ENCODE results near the gene CNTNAP2.

Gene CNTNAP2

DNA sequence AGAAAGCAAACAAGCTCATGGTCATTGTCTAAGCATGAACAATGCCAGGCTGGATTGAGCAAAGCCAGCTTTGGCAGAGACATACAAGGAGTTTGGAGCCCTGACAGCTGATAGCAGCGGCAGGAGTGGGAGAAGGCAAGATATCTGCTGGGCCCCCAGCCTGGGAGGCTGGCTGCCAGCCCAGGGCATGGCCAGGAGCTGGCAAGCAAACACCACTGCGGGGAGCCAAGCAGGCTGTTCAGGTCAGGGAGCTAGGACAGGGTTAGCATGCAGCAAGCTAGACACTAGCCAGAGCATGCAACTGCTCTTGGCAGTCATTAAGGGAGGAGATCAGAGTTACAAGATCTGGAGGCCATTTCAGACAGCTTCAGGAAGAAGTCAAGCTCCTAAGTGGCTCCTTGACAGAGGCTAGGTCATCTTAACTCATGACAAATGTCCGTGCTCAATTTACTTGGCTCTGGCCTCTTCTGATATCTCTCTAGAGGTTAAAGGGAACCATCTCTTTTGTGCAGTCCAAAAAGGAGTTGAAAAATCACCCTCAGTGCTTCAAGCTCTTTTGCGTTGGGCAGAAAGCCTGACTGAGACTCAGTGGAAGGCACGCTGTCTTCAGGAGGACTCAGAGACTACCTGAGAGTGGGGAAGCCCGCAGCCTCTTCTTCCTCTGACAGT is 2037.1 kb downstream of the CNTNAP2 start:
- no peak for DNase-seq (ENCODE audit: low read depth)

DNA sequence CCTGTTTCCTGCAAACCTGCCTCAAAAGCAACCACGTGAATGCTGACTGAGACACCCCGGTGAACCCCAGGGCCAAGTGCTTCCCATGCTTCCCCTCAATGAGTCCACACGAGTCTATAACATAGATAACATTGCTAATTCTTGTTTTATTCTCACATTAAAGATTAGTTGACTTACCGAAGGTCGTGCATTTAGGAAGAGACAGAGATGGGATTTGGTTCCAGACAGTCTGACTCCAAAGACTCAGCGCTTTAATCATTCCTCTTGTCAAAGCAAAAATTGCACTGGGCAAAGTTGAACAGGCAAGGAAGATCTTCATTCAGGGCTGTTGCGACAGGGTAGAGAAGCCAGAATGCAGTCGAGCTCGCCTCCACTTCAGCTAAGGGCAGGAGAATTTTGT is 2038.4 kb downstream of the CNTNAP2 start:
- DNase-seq (ENCODE audit: low read depth) = no peak

DNA sequence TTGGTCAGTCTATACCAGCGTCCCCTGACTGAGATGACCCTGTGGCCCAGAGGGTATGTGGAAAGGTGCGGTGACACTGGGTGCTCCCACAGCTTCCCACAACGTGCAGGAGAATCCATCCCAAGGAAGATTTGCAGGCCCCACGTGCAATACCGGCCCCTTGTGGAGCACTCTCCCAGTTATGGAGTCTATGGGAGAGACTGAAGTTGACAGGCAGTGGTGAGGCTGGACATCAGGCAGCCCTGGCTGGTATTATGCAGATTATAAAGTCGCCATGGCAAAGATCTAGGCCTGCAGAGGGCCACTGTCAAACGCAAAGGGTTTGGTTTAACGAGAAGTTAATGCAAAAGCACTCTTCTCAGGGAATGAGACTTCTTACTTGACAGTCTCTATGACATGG is 2039.2 kb downstream of the CNTNAP2 start:
- DNase-seq (ENCODE audit: low read depth) = no peak

DNA sequence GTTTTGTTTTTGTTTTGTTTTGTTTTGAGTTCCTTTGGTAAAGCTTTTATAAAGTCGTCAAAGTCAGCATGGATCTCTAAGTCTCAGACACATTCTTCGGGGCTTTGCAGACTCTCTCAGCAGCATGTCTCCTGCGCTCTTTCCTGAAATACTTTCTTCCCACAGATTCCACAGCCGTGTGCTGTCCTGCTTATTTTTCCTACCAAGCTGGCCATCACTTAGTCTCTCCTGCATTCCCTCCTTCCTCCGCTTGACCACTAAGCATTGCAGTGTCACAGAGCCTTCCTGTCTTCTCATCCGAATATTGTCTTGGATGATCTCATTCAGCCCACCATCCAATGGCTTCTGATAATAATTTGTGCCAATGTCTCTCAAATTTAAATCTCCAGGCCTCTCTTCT is 2039.6 kb downstream of the CNTNAP2 start:
- no peak for DNase-seq (ENCODE audit: low read depth)

DNA sequence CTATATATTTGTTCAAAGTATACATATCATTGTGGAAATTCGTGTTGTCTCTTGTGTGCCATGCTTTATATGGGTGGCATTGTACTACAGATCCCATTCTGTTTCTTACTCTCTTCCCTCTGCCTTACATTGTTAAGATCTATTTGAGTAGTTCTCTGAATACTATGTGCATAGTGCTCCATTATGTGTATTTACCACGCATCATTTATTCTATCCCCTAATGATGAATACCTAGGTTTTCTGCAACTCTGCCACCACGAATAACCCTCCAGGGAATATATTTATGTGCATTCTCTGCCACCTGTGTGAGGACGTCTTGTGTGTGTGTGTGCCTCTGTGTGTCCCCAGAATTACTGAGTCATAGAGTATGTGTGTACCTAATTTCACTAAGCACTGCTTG is 2042.7 kb downstream of the CNTNAP2 start:
- DNase-seq (ENCODE audit: low read depth) = no peak

DNA sequence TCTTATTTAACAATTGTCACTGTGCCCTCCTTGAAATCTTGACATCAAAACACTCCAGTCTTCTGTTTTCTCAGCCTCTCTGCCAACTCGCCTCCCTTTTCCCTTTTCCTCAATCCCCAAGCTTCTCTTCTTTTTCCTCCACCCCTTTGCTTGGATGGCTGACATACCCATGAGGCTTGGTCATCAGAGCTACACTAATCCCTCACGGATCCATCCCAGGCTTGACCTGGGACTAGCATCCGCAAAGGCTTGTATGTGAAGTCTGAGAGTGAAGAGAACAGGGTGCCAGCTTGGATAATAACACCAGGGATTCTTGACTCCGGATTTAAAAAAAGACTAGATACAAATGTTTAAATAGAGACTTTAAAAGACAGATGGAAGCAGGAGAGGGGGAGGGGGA is 2045.2 kb downstream of the CNTNAP2 start:
- DNase-seq (ENCODE audit: low read depth) = no peak

DNA sequence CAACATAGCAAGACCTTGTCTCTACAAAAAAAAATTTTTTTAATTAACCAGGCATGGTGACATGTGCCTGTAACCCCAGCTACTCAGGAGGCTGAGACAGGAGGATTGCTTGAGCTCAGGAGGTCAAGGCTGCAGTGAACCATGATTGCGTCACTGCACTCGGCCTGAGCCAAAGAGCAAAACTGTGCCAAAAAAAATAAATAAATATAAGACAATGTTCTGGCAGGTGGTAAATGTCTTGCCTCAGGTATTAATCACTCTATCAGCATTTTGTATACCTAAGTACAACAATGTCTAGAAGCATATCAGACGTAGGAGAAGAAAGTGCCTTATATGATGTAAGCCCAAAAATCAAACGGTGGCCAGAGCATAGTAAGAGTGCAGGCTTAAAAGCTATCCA is 2046.2 kb downstream of the CNTNAP2 start:
- no peak for DNase-seq (ENCODE audit: low read depth)

DNA sequence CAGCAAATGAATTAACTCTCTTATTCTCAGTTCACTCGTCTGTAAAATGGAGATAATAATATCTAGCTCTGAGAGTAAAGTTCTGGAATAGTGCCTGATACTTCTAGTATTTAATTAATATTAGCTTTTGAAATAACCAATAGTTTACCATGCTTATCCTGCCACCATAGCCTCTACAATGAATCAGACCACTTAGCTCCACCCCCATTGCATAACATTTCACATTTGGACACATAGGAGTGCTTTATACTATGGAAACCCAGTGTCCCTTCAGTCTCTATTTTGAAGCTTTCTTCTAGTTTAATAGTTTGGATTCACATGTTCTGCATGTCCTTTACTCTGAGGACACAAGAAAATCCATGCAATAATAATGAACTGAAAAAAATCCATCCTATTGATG is 2046.6 kb downstream of the CNTNAP2 start:
- no peak for DNase-seq (ENCODE audit: low read depth)

DNA sequence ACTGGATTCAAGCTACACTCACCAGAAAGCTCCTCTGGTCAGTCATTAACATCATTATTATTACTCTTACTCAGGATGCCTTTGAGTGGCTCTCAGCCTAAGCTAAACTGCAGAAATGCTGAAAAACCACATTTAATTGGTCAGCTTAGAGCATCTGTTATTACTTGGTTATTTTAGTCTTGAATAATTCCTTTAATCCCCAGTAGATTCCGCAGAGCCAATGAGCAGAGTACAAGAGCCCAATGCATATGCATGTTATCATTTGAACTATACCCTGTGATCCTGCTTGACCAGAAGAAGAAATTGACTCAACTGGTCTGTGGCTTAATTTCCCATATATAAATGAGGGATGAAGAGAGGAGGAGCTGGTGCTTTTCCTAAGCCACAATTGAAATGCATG is 2056.3 kb downstream of the CNTNAP2 start:
- no peak for DNase-seq (ENCODE audit: low read depth)

DNA sequence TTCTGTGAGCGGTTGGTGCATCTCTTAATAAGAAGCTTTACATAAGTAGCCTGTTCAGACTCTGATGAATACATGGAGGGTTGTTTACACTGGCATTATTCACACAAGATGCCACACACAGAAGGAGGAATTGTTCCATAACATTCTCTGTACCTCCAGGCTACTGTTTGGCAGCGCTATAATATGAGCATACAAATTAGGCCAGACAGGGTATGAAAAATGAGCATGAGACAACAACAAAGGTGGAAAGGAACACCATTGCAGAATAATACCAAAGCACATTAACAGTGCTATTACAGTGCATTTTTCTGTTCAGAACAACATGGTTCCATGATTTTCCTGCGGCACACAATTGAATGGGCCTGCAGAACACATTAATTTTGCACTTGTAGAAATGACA is 2056.8 kb downstream of the CNTNAP2 start:
- DNase-seq (ENCODE audit: low read depth) = no peak

DNA sequence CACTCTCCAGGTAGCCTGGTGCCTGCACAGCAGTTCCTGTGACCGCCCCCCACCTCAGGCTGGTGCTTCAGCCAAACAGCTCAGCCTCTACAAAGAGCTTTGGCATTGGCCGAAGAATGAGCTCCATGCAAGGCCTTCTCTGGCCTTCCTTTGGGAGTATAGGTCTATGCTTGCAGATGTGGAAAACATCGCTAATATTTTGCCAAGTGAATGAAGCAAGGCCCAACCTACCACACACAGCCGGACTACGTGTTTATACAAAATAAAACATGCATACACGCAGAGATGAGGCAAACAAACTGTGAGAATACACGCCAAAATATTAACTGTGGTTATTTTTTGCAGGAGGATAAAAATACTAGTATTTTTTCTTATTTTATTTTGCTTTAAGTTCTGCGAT is 2057.8 kb downstream of the CNTNAP2 start:
- DNase-seq (ENCODE audit: low read depth) = no peak

DNA sequence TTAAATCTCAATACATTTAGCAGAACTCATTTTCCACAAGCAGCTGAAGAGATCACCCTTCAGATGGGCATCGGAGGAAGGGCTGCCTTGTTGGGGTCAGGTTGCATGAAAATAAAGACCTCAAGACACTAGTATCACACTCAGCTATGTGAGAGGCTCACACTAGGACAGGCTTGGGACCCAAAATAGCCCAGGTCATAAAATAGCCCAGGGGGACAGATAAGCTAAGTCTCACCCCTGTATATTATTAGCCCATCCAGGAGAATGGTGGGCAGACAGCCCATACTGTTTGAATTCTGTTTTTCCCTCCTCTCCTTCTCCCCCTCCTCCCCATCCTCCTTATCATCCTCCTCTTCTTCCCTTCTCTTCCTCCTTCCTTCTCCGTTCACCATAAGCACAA is 2058.9 kb downstream of the CNTNAP2 start:
- DNase-seq (ENCODE audit: low read depth) = no peak

DNA sequence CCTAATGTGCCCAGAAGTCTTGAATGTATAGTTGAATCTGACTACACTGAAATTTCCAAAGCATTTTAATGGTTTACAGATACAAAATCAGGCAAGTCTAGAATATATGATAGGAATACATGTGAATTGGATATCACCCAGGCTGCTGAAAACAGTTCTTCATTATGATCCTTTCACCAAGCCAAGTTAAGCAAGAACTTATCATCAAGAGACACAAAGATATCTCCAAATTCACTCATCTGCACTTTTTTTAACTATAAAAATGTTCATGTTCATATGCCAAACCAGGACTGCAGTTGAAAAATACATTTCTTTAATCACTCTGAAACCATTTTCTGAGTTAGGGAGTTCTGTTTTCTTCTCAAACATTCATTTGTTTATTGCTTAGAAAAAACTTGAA is 2061.4 kb downstream of the CNTNAP2 start:
- DNase-seq (ENCODE audit: low read depth) = no peak

DNA sequence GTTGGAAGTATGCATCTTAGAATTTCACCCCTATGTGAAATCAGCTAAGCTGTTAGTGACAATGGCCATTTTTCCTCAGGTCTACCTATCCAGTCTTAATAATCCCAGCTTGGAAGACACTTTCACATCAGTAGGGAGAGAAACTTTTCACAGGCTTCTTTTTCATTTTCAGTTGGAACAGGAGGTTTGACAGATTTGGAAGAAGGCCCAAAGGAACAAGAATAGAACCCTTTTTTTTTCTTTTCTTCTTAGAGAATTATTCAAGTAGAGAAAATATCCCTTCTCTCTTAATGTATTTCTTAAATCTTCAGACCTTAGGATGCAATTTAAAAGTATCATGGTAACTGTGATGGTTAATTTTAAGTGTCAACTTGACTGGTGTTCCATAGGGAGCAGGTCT is 2063.5 kb downstream of the CNTNAP2 start:
- no peak for DNase-seq (ENCODE audit: low read depth)

DNA sequence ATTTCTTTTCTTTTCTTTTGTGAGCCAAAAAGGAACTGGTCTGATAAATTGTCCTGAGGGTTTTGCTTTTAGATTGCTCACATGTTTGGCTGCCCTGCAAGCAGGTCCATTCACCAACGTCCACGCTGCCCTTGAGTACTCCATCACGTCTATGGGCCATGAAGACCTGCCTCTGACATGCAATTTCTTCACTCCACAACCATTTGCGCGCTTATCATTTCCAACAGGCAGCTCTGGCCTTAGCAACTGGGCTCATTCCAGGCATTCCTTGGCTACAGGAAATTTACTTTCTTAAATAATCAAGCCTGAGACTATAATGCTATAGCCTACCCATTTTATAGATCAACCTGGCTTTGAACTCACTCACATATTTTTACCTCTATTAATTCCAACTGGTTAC is 2065.7 kb downstream of the CNTNAP2 start:
- no peak for DNase-seq (ENCODE audit: low read depth)

DNA sequence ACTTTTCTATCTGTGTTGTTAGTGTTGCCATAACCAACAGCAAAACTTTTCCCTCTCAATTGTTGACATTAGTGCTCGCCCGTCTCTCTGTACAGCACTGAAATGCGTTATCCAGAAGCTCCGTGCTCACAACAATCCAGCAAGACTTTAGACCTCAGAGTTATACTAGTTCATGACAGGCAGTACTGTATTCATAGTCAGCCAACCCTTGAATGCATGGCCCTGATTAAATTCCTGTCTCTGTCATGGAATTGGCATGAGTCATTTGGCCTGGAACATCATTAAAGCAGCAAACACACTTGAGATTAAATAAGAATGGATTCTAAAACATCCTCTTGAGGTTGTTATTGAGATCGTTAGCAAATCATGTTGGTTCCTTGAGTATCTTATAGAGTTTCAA is 2068.4 kb downstream of the CNTNAP2 start:
- no peak for DNase-seq (ENCODE audit: low read depth)

DNA sequence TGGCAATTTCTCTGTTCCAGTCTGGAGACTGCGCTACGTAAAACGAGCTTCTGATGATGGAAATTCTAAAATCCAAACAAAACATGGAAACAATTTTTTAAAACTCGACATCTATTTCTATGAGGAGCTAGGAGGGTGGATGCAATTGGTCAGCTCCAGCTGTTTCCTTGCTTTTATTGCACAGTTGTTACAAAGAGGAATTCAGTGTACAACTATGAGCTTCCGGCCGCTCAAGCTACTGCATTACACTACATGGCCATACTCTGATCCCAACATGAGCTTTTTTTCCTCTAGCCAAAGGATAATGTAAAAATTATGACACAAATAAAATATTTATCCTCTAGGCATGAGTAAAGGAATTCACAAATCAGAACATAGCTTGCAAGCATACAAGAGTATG is 2070.9 kb downstream of the CNTNAP2 start:
- no peak for DNase-seq (ENCODE audit: low read depth)

DNA sequence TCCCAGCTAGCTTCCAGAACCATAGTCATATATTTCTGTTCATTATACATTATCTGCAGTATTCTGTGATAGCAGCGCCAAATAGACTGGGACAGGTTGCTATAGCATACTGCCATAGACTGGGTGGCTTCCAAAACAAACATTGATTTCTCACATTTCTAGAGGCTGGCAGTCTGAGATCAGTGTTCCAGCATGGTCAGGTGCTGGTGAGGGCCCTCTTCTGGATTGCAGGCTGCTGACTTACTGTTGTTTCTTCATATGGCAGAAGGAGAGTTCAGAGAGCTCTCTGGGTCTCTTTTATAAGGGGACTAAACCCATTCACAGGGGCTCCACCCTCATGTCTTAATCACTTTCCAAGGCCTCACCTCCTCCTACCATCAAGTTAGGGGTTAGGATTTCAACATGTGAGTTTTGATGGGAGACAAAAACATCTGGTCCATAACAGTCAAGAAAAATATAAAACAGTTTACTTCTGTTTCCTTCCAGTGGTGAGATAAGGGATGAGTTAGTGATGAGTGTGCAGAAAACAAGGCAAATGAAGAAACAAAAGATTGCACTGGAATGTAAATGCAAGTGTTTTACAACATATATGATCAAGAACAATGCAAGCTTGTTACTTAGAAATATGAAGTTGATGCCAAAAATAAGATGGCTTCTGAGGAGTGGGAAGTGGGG is 2074.9 kb downstream of the CNTNAP2 start:
- no peak for DNase-seq (ENCODE audit: low read depth)

DNA sequence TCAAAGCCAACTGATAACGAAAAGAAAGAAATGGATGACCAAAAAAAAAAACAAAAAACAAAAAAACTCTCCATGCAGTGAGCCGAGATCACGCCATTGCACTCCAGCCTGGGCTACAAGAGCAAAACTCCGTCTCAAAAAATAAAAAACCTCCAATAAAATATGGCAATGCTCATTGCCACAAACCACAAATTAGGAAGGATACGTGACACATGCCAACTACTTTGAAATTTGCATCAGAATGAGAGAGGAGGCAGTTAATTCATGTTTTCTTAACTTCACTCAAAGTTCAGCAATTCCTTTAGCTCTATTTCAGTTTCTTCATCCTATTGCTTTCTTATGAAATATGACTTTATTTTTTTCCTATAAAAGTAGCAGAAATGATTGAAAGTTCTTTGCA is 2075.9 kb downstream of the CNTNAP2 start:
- no peak for DNase-seq (ENCODE audit: low read depth)

DNA sequence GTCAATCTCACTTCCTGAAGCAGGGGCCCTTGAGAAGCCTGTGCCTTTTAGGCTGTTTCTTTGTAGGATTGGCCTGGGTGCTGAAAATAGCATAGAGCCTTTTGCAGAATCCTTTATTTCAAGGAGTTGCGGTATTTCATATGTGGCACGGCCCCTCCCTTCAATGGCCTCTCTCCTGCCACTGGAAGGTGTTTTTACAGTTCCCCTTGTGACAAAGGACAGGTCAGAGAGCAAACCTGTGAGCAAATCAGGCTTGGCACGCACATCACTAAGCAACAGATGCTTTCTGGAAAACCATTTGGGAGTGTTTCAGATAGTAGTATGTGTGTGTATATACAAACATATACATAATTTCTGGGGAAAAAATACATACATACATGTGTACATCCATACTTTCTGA is 2085.4 kb downstream of the CNTNAP2 start:
- DNase-seq (ENCODE audit: low read depth) = no peak

DNA sequence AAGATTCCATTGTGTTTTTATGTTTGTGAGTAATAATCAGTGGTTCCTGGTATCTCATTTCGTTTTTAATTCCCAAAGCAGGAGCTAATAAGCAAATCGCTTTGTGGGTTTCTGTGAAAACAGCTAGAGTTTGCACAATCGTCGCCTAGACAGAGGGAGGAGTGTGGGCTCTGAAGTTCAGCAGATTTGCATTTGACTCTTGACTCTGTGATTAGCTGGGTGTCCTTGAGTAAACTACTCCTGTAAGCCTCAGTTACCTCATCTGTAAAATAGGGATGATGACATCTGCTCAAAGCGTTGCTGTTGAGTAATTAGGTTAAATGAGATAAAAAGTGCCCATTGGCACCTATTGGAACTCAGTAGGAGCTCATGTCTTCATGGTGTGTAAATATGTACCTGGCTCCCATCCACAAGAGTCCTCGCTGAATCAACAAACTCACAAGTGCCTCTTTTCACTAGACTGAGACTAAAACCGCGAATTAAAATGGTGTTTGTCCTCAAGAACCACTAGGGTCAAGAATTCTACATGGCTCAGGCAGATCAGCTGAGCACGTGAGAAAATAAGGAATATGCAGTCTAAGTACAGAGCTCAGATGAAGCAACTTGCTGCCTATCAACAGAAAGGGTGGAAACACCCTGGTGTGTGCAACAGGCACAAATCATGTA is 2088.2 kb downstream of the CNTNAP2 start:
- no peak for DNase-seq (ENCODE audit: low read depth)

DNA sequence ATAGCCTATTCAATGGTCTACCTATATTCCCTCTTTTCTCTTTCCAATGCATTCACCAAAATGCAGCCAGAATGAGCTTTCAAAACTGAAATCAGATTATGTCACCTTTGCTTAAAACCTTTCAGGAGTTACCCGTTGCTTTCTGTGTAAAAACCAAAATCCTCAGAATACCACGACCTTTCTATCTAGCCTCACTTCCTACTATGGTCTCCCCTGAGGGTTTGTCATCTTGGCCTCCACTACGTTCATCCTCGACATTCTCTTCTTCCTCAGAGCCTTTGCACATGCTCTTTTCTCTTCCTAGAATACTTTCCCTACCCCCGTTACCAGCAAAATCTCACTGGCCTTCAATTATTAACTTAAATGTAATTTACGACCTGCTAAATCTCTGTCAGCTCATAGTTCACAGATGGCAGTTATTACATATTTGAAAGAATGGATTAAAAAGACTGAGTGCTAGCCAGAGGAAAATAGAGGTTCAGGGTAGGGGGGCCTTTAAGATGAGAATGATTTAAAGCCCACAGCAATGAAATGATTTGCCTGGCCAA is 2093.1 kb downstream of the CNTNAP2 start:
- no peak for DNase-seq (ENCODE audit: low read depth)

DNA sequence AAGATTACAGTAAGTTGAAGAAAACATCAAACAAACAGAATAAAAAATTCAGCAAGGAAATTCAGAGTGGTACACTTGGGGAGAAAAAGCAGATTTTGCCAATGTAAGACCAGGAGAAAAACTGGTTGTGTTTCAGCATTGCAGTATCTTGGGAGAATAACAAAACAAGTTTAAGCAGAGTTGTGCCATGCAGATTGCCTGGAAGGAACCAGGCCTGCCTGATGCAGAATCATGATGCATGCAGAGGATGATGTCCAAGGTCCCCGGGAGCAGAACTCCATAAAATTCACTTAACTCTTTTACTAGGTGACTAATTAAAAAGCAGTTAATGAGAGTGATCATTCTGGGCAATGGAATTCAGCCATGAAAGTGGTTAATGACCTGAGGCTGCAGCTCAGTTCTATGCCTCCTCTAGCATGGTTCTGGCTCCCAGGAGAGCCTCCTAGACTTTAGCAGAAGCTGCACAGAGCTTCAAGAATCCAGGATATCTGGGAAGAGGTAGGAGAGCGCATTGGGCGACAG is 2094.3 kb downstream of the CNTNAP2 start:
- DNase-seq (ENCODE audit: low read depth) = no peak
